Spinal cord (tissue), 10 donors: Measurements from ENCODE around the gene FER. TPM values are rescaled to one million over a fixed set of nuclear protein-coding genes. Genes with fewer than 3 reads are reported as not detected.

Experiments used
- DNase-seq, 6 donors: peaks; one replicate each; pipeline versions ENCODE4 v3.0.0 to v3.0.0-alpha.2; 2013 to 2015; ENCODE audit warnings: low spot score in 6 of 6, low read depth in 4 of 6
- H3K27ac ChIP-seq: one replicate; pipeline ENCODE4 v1.5.1; 2013; ENCODE audit warnings: low read depth, low read length, control low read depth
- H3K27me3 ChIP-seq: one replicate; pipeline ENCODE4 v1.6.1; 2013; ENCODE audit warnings: low read length; ENCODE audit not compliant: control insufficient read depth, insufficient read depth
- H3K36me3 ChIP-seq: one replicate; pipeline ENCODE4 v1.6.1; 2013; ENCODE audit warnings: low read length; ENCODE audit not compliant: control insufficient read depth, insufficient read depth
- H3K4me1 ChIP-seq: one replicate; pipeline ENCODE4 v1.6.1; 2013; ENCODE audit warnings: low read length; ENCODE audit not compliant: control insufficient read depth, insufficient read depth
- H3K4me3 ChIP-seq: one replicate; pipeline ENCODE4 v1.5.1; 2013; ENCODE audit warnings: low read depth, low read length, control low read depth
- H3K9me3 ChIP-seq: one replicate; pipeline ENCODE4 v1.6.1; 2013; ENCODE audit warnings: low read length; ENCODE audit not compliant: control insufficient read depth, insufficient read depth
- WGBS: methylation state at CpG from one replicate; pipeline ENCODE4 v1.1.5; 2013; ENCODE audit warnings: missing lambda C conversion rate; ENCODE audit not compliant: insufficient coverage; 5-methylcytosine and 5-hydroxymethylcytosine counted together
- polyA plus RNA-seq, 2 donors: library from polyadenylated mRNA; unstranded; fragments of 120-200 nt; gene quantifications; one replicate each; pipeline ENCODE4 v1.2.1, GENCODE V29; 2013; ENCODE audit not compliant: insufficient read length in 2 of 2
- total RNA-seq, 2 donors: library from RNA; depleted of rRNA in 1 of 2; stranded (reverse); fragments of 120-200 nt in 1 of 2; fragments of >200 nt in 1 of 2; gene quantifications; one replicate each; pipeline versions ENCODE4 v1.2.3 to v1.2.4, GENCODE V29; 2013 to 2014
- donor health status: healthy.

Gene FER
- total and polyA plus RNA-seq, 4 donors = 13.5 to 70.7 (median 36.5) TPM

DNA sequence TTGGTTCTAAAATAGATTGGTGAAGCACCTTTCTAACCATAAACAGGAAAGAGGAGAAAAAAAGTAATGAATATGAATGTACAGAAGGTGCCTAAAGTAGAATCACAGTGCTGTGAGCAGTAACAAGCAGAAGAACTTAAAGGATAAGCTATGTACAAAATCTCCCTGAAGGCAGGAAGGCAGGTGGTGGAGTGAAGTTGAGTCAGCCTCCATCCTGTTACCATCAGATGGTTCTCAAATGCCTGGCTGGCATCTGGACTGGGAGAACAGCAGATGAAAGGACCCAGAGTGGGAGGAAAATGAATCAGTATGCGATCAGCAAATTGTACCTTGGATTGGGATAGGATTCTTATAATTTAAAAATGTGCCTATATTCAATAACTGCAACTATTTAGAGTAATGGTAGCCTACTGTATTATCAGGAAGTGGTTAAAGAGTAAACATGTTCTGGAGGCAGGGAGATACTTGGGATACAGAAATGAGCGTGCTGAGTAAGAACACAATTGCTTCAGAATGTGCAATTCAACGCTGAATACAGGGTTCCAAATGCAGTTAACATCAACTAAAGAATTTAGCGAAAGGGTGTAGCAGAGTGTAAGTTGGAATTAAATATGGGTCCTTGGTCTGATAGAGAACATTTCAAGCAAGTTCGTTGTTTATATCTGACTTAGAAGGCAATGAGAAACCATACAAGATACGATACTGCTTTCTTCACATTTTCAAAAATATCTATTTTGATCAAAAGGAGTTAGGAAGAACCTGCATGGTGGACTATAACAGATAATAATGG, 21.1 kb upstream of the FER start:
- 71% methylated on average over 1 of the region's 6 CpGs for WGBS
- DNase-seq = peak in 1 of 6 donors; percentile 28
- Histone ChIP-seq H3K4me3 (no peak overlapping the region), H3K9me3 (no peaks in the 10 kb centered on the region), H3K27me3 (no peaks in the 10 kb centered on the region), H3K4me1 (peaks cover 5% of the 10 kb centered on the region), H3K36me3 (no peaks in the 10 kb centered on the region), H3K27ac (no peak overlapping the region)

DNA sequence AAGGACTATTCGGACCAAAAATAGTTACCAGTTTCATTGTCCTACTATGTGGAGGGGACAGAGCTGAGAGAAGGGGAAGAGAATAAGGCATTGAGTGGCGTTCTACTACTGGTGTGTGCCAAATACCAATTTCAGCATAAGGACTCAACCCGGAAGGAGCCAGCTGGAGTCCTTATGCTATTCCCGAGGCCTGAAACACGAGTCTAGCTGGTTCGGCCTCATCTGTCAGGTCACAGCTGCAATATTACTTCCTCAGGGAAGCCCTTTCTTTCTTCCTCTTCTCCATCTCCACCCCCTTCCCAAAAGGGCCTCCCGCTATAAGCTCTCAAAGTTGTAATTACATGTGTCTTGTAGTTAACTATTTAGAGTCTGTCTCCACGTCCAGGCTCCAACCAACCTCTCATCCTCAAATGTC, 20.5 kb upstream of the FER start:
- no peaks in the 10 kb centered on the region for H3K9me3 ChIP-seq
- H3K36me3 ChIP-seq = no peaks in the 10 kb centered on the region
- peaks cover 5% of the 10 kb centered on the region for H3K4me1 ChIP-seq
- H3K4me3 ChIP-seq = peak overlapping the region; percentile 89
- 14% methylated on average over 5 of the region's 8 CpGs for whole genome bisulfite sequencing
- H3K27me3 ChIP-seq = no peaks in the 10 kb centered on the region
- H3K27ac ChIP-seq = no peak overlapping the region
- peak in 2 of 6 donors; percentile 21 to 38 for DNase-seq

DNA sequence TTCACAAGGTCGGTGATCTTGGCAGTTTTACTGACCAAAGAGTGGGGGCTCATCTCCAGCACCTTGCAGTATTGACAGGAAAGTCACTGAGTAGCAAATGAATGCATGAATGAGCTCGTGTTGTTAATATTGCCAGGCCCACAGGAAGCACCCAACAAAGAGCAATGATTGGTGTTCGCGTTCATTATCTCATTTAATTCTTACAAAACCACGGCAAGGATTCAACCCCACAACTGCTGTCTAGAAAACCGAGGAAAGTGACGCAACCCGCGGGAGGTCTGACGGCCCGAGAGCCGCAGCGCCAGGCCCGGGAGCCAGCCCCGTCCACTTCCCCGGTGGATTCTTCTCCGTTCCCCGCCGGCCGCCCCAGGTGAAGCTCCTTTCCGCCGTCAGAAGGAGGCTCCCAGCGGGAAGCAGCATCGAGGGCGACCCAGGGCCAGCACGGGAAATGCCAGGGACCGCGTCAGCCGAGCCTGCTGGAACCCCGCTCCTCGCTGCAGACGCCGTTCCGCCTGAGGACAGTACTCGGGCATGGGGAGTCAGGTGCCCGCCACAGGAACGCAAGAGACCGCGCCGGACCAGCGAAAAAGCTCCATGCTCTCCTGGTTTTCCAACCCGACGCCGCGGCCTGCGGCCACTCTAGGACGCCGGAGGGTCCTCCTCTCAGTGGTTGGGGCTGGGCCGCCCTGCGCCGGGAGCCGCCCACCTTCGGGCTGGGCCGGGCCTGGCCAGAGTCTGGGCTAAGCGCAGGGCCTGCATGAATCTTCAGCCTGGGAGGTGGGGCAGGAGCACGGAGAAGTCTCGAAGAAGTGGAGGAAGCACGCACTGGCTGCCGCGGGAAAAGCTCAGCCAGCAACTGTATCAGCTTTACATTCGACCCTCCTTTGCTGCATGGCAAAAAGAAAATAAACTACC, 19.8 kb upstream of the FER start:
- DNase-seq = peak in 5 of 6 donors; percentile 53 to 95 (median 78)
- Histone ChIP-seq H3K27ac (peak overlapping the region; percentile 90), H3K4me3 (peak overlapping the region; percentile 89), H3K9me3 (no peaks in the 10 kb centered on the region), H3K4me1 (peaks cover 5% of the 10 kb centered on the region), H3K27me3 (no peaks in the 10 kb centered on the region), H3K36me3 (no peaks in the 10 kb centered on the region)
- under 1% methylated on average over 59 of the region's 61 CpGs for WGBS

GRCh38 chr5:108728566-108729241, 19.0 kb upstream of the FER start:
- Histone ChIP-seq H3K4me1 (peaks cover 5% of the 10 kb centered on the region), H3K27me3 (no peaks in the 10 kb centered on the region), H3K36me3 (no peaks in the 10 kb centered on the region), H3K27ac (peak overlapping the region; percentile 90), H3K4me3 (peak overlapping the region; percentile 89), H3K9me3 (no peaks in the 10 kb centered on the region)
- WGBS = 60% methylated on average over 2 of the region's 14 CpGs
- DNase-seq = peak in 1 of 6 donors; percentile 30

DNA sequence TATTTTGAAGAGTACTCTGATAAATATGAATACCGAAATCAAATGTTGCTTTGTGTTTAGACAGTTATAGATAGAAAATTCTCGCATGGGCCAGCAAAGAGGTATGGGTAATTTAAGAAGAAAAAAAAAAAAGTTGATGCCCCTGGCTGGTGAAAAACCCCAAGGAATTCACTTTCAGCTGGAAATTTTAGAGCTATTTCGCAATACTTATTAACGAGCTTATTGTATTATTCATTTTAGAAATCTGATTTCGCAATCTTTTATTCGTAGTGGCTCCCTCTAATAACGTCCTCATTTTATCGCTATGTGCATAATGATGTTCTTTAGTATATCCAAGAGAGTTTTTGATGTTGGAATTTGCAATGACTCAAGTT, 18.5 kb upstream of the FER start:
- Histone ChIP-seq H3K9me3 (no peaks in the 10 kb centered on the region), H3K27me3 (no peaks in the 10 kb centered on the region), H3K36me3 (no peaks in the 10 kb centered on the region), H3K27ac (peak overlapping the region; percentile 90), H3K4me3 (no peak overlapping the region), H3K4me1 (peaks cover 5% of the 10 kb centered on the region)
- no peak for DNase-seq
- WGBS = no CpG with 5 or more reads among the region's 8 CpGs

GRCh38 chr5:108730617-108731340, 16.9 kb upstream of the FER start:
- H3K4me1 ChIP-seq = peaks cover 5% of the 10 kb centered on the region
- no peak overlapping the region for H3K27ac ChIP-seq
- DNase-seq = no peak
- H3K4me3 ChIP-seq = no peak overlapping the region
- no peaks in the 10 kb centered on the region for H3K36me3 ChIP-seq
- H3K27me3 ChIP-seq = no peaks in the 10 kb centered on the region
- H3K9me3 ChIP-seq = no peaks in the 10 kb centered on the region
- WGBS = no CpG with 5 or more reads among the region's 1 CpG

DNA sequence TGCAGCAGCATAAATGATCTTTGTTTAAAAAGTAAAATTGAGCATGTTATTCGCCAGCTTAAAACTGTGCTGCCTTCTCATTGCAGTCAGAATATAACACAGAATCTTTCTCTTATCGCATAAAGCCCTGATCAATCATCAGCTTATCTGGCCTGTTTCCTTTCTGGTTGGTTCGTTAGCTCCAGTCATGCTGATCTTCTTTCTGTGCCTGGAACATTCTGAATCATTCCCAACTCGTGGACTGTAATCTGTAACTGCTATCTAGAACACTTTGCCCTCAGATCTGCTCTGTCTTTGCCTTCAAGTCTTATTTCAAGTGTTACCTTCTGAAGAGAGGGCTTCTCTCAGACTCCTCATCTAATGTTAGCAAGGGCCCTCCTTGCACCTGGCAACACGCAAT, 11.9 kb upstream of the FER start:
- Histone ChIP-seq H3K27ac (no peak overlapping the region), H3K36me3 (no peaks in the 10 kb centered on the region), H3K4me1 (no peaks in the 10 kb centered on the region), H3K4me3 (no peak overlapping the region), H3K9me3 (no peaks in the 10 kb centered on the region), H3K27me3 (no peaks in the 10 kb centered on the region)
- no peak for DNase-seq
- 63% methylated on average over 3 of the region's 5 CpGs for WGBS

GRCh38 chr5:108736855-108737254, 10.8 kb upstream of the FER start:
- 80% methylated on average over 1 of the region's 7 CpGs for WGBS
- DNase-seq = no peak
- H3K9me3 ChIP-seq = no peaks in the 10 kb centered on the region
- H3K4me3 ChIP-seq = no peak overlapping the region
- no peaks in the 10 kb centered on the region for H3K4me1 ChIP-seq
- H3K27me3 ChIP-seq = no peaks in the 10 kb centered on the region
- no peaks in the 10 kb centered on the region for H3K36me3 ChIP-seq
- H3K27ac ChIP-seq = no peak overlapping the region

DNA sequence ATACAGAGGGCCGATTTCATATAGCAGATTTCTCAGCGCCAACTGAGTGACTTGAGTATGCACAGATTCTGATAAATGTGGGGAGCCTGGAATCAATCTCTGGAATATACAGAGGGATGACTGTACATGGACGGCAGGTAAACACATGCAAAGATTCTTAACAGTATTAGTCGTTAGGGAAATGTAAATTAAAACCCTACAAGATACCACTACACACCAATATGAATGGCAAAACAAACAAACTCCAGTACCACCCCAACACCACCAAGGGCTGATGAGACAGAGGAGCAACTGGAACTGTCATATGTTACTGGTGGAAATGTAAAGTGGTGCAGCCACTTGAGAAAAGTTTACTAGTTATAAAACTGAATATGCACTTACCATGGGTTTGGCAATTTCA, 8.3 kb upstream of the FER start:
- 100% methylated on average over 2 of the region's 4 CpGs for WGBS
- H3K4me1 ChIP-seq = no peaks in the 10 kb centered on the region
- H3K27me3 ChIP-seq = no peaks in the 10 kb centered on the region
- H3K4me3 ChIP-seq = no peak overlapping the region
- no peaks in the 10 kb centered on the region for H3K9me3 ChIP-seq
- DNase-seq = no peak
- H3K27ac ChIP-seq = no peak overlapping the region
- H3K36me3 ChIP-seq = no peaks in the 10 kb centered on the region
